Medulla oblongata (tissue), 1 donor: ENCODE data around the gene FSHR.

Source experiments
- DNase-seq: peaks from one replicate; pipeline ENCODE4 v3.0.0-alpha.2; 2015; ENCODE audit errors: extremely low spot score

FSHR gene

GRCh38 chr2:49032126-49032525 lies 122.2 kb downstream of the FSHR start:
- no peak for DNase-seq

DNA sequence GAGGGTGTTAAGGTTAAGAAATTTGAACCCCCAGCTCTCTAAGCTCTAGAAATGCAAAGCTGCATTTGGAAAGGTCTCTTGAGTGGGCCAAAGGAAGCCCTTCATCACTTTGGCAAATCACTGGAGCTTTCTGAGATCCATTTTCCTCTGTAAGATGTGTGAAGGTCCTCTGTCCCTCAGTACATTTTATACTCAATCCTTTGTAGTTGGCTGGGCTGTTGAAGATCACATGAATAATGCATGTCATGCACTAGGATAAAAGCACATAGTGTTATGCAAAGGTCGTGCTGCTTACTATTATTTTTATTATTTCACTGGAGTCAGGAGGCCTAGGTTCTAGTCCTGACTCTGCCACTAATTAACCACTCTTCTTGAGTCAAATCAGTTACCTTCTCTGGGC lies 124.9 kb downstream of the FSHR start:
- DNase-seq: no peak

DNA sequence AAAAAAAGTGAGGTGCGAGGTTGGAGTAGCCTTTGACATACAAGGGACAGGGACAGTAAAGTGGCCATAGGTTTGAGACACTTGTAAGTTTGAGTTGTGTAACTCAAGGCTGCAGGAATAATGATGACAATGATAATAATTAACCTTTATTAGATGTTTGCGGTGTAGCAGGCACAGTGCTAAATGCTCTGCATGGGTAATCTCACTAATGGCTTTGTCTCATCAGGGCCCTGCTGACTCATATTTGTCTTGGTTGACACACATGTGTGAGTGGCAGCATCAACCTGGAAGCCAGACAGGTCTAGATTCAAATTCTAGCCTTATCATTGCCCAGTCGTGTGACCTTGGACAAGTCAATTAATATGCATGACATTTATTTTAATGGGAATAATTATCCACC lies 126.2 kb downstream of the FSHR start:
- no peak for DNase-seq

GRCh38 chr2:49026706-49027105 lies 127.6 kb downstream of the FSHR start:
- no peak for DNase-seq

GRCh38 chr2:49021271-49021670 lies 133.0 kb downstream of the FSHR start:
- no peak for DNase-seq

- no peak for DNase-seq
These were observed 149.1 kb downstream of the FSHR start for GRCh38 chr2:49005261-49005660.

DNA sequence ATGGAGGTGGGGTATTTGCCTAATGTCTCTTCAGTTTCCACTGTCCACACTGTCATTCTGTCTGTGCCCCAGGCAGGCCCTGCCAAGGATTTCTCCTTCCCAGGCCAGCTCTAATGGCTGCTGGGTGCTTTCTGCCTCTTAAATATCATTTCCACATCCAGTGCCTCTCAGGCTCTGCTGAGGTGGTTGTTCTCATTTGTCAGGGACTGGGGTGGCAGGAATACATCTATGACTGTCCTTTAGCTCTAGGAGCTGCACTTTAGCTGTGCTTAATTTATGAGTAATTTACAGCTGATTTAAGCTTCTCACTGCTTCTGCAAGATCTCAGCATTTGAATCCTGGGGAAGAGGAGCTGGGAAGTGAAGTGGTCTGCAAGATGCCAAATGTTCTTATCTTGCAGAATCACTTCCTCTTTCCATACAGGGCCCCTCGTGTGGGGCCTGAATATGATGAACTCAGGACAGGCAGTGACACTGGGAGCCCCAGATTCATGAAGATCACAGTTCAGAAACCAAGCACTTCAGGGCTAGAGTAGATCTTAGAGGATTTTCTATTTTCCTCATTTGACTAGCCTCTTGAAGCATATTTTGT lies 150.2 kb downstream of the FSHR start:
- peak; percentile 86 for DNase-seq

- DNase-seq: no peak
These were observed 151.1 kb downstream of the FSHR start for GRCh38 chr2:49003201-49003600.

- peak; percentile 63 for DNase-seq
These were observed 151.6 kb downstream of the FSHR start for GRCh38 chr2:49002750-49003149.

DNA sequence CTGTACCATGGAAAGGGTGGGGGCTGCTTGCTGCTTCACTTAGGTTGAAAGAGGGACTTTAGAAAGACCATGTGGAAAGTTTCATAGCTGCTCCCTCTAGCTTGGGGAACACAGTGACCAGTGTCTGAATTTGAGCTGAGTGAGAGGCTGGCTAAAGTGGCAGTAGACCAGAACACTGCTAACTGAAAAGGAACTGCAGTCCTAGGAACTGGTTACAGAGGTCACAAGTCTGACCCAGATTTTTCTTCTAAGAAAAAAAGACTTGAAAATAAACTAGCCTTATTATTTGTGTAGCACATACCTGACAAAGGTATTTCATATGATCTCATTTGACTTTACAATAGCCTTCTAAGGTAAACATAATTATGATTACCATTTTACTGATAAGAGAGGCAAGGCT lies 153.6 kb downstream of the FSHR start:
- DNase-seq: peak; percentile 38

- DNase-seq: no peak
These were observed 155.9 kb downstream of the FSHR start for GRCh38 chr2:48998449-48998848.

GRCh38 chr2:48993576-48993975 lies 160.7 kb downstream of the FSHR start:
- DNase-seq: no peak

GRCh38 chr2:48991415-48992131 lies 162.7 kb downstream of the FSHR start:
- peak; percentile 18 for DNase-seq

DNA sequence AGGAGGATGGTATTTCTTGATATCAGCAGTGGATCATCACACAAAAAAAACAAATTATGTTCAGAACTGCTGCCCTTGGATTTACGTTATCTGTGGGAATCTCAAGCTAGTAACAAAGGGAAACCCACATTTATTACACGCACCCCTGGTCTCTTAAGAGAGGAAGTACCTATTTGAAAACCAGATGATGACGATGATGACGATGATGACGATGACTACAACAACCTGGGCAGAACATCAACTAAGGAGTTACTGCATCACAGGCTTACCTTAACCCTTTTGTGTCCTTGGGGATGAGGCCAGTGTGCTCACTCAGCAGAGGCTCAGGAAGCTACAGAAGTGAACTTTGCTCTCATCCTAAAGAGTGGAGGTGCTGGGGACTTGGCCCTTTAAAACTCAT lies 169.4 kb downstream of the FSHR start:
- DNase-seq: no peak

DNA sequence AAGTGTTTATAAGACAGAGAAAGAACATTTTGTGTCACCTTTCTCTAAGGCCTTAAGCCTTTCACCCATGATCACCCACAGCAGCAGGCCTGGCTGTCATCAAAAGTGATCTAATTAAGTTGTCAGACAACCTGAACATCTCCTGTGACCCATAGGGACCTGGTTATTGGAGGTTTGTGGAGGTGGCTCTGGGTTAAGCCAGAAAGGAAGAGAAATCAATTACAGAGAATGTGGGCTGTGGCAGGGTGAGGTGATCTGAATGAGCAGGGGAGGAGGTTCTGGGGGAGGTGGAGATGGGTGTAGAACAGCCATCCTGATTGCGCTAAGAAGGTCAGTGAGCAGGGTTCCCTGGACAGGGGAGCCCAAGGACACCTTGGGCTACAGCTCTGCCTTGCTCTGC lies 170.8 kb downstream of the FSHR start:
- no peak for DNase-seq

GRCh38 chr2:48982887-48983435 lies 171.4 kb downstream of the FSHR start:
- DNase-seq: no peak

- DNase-seq: no peak
These were observed 173.5 kb downstream of the FSHR start for GRCh38 chr2:48980846-48981245.

DNA sequence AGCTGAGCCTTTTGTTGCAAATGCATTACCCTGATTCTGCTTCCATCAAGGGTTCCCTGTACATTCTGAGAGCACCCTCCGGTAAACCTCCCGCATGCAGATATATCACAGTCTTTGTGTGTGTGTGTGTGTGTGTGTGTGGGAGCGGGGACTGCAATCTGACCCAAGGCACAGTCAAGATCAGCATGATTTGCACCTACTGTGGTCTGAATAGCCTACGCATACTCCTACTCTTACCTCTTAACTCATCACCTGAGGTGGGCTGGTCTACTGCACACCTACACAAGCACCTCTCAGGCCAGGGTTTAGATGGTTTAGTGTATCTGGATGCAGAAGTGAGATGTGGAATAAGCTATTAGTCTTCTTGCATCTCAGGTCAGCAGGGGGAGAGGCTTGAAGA lies 174.6 kb downstream of the FSHR start:
- DNase-seq: no peak

- no peak for DNase-seq
These were observed 176.2 kb downstream of the FSHR start for GRCh38 chr2:48978131-48978530.

GRCh38 chr2:48971801-48972200 lies 182.5 kb downstream of the FSHR start:
- no peak for DNase-seq

- DNase-seq: no peak
These were observed 186.3 kb downstream of the FSHR start for GRCh38 chr2:48968011-48968410.

DNA sequence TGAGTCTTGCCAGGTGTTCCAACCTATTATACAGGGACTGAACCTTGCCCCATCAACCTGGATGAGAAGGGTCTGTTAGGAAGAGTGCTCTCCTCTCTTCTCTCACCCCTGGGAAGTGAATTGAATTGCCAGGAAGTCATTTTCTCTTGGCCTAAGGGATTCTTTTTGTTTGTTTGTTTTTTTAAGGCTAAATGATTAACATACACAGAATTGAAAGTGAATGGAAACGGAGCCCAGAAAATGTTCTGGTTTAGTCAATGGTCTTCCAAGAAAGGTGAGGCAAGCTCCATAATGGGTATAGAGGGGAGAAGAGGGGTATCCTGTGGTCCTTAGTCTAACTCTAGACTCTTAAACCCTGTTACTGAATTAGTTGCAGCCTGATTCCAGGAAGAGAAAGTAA lies 189.1 kb downstream of the FSHR start:
- no peak for DNase-seq

GRCh38 chr2:48961009-48961408 lies 193.3 kb downstream of the FSHR start:
- DNase-seq: no peak

- DNase-seq: no peak
These were observed 199.4 kb downstream of the FSHR start for GRCh38 chr2:48954935-48955334.
